Activated CD4-positive, alpha-beta T cell treated with anti-CD3 and anti-CD28 coated beads, Interleukin-2, amount 50 U/mL, for 1 hour (primary cell): ENCODE data around the gene STX12.
"Not testable (repeated sequence)": the region's sequence is repeated elsewhere in the genome, so short reads cannot be mapped to it uniquely, and the experiment has no call there.

Experiments used
- DNase-seq: peaks from one replicate; pipeline ENCODE4 v3.0.0-alpha.2; 2020

The STX12 gene

GRCh38 chr1:27776276-27776675 is 3.3 kb downstream of the STX12 start:
- not testable (repeated sequence) for DNase-seq

- no peak for DNase-seq
Measured at GRCh38 chr1:27778056-27778455, 5.0 kb downstream of the STX12 start.

- no peak for DNase-seq
Measured at GRCh38 chr1:27779122-27779521, 6.1 kb downstream of the STX12 start.

- DNase-seq: no peak
Measured at GRCh38 chr1:27782950-27783349, 9.9 kb downstream of the STX12 start.

- DNase-seq: no peak
Measured at GRCh38 chr1:27784700-27785099, 11.7 kb downstream of the STX12 start.

GRCh38 chr1:27785781-27786455 is 12.9 kb downstream of the STX12 start:
- no peak for DNase-seq

GRCh38 chr1:27787895-27788294 is 14.9 kb downstream of the STX12 start:
- no peak for DNase-seq

- no peak for DNase-seq
Measured at GRCh38 chr1:27789540-27790041, 16.6 kb downstream of the STX12 start.

- not testable (repeated sequence) for DNase-seq
Measured at GRCh38 chr1:27790270-27790669, 17.3 kb downstream of the STX12 start.

GRCh38 chr1:27795601-27796000 is 22.6 kb downstream of the STX12 start:
- no peak for DNase-seq

- DNase-seq: no peak
Measured at GRCh38 chr1:27804791-27805190, 31.8 kb downstream of the STX12 start.

- no peak for DNase-seq
Measured at GRCh38 chr1:27806758-27807157, 33.7 kb downstream of the STX12 start.

GRCh38 chr1:27807385-27807784 is 34.4 kb downstream of the STX12 start:
- DNase-seq: no peak

- DNase-seq: not testable (repeated sequence)
Measured at GRCh38 chr1:27808131-27808530, 35.1 kb downstream of the STX12 start.

- no peak for DNase-seq
Measured at GRCh38 chr1:27809883-27810282, 36.9 kb downstream of the STX12 start.

GRCh38 chr1:27811741-27812500 is 38.9 kb downstream of the STX12 start:
- DNase-seq: no peak

- DNase-seq: no peak
Measured at GRCh38 chr1:27816921-27817630, 44.1 kb downstream of the STX12 start.

- no peak for DNase-seq
Measured at GRCh38 chr1:27821761-27822315, 48.8 kb downstream of the STX12 start.

- DNase-seq: no peak
Measured at GRCh38 chr1:27823784-27824183, 50.8 kb downstream of the STX12 start.

GRCh38 chr1:27824411-27824810 is 51.4 kb downstream of the STX12 start:
- no peak for DNase-seq

GRCh38 chr1:27829339-27829960 is 56.4 kb downstream of the STX12 start:
- not testable (repeated sequence) for DNase-seq

GRCh38 chr1:27830621-27831440 is 57.8 kb downstream of the STX12 start, which contains the start of gene PPP1R8:
Gene PPP1R8, plus strand, starts transcription at chr1:27830782. Its CDS starts 54 bp downstream, at chr1:27830836.
- peak; percentile 84 for DNase-seq
